Measurements from ENCODE around the gene SAMD15. TPM values are rescaled to one million over a fixed set of nuclear protein-coding genes. Genes with fewer than 3 reads are reported as not detected.
"Not testable (repeated sequence)": the region's sequence is repeated elsewhere in the genome, so short reads cannot be mapped to it uniquely, and the experiment has no call there.

Gene SAMD15
- total RNA-seq, 1 donor from 2014 or later, result 1.8 TPM

DNA sequence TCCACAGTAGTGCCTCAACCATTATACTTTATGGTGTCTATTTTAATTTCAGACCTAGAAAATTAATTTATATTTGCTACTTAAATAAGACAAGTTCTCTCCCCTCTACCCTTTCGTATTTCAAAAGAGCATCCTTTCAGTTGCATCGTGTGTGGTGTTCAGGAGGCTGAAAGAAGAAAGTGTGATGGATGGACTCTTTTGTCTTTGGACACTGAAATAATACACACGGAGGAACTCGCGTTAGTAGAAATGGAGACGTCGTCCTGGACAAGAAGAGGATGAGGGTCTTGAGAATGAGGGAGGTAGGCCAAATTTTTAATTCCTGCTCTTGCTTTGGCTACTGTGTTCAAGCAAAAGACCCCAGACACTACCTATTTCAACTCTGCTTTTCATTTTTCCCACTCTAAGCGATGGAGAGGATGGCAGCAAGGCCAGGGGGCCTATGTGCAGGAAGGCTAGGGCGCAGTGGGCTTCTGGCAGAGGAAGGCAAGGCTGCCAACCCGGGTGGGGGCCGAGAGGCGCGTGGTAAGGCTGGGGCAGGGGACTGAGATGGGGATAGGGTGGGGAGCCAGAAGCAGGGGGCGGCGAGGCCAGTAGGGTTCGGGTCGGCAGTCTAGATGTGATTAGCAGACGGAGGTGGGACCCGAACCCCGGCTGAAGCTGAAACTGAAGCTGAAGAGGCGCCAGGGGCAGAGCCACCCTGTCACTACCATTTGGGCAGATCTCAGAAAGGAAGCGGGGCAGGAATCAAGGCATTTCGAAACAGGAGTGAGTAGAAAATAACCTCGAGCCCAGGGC is 1.0 kb upstream of the SAMD15 start:
- no peak for DNase-seq (ENCODE audit: low read depth, low spot score)

DNA sequence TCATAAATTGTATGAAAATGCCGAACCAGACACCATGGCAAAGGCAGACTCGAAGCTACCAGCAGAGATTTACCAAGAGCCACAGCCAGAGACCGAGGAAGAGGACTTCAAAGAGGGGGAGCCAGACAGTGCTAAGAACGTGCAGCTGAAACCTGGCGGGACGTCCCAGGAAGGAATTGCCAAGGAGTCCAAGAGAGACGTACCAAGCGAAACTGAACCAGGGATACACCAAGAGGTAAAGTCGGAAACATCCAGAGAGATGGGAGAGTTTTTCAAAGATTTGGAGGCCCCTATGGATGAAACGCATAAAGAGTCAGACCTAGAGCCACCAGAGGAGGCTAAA is 294 bp downstream of the SAMD15 start:
- no peak for DNase-seq (ENCODE audit: low read depth, low spot score)

DNA sequence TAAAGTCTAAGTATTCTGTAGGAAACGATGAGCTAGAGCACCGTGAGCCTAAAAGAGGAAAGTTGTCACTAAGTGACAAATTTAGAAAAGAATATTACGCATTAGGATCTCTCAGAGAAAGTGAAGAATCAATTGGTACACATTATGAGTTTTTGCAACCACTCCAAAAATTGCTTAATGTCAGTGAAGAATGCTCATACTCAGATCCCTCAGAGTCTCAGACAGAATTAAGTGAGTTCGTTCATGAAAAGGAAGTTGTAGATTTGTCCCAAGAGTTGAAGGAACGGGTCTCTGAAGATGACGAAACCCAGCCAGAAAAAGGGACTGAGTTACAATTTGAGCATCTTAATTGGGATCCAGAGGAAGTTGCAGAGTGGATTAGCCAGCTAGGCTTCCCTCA is 1.5 kb downstream of the SAMD15 start:
- DNase-seq (ENCODE audit: low read depth, low spot score), result no peak

- DNase-seq (ENCODE audit: low read depth, low spot score), result no peak
Measured at GRCh38 chr14:77390188-77390587, 13.0 kb downstream of the SAMD15 start.

- no peak for DNase-seq (ENCODE audit: low read depth, low spot score)
Measured at GRCh38 chr14:77400216-77400615, 23.0 kb downstream of the SAMD15 start.

DNA sequence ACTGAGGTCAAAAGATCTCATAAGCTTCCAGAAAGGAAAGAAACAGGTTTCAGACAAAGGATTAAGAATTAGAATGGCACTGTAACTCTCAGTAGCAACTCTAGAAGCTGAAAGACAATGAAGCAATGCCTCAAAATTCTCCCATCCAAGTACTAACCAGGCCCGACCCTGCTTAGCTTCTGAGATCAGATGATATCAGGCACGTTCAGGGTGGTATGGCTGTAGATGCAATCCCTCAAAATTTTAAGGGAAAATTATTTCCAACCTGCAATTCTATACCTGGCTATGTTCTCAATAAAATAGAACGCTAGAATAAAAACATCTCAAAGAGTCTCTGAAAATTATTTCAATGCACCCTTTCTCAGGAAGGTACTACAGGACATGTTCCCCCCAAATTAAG is 26.6 kb downstream of the SAMD15 start:
- DNase-seq (ENCODE audit: low read depth, low spot score), result no peak

DNA sequence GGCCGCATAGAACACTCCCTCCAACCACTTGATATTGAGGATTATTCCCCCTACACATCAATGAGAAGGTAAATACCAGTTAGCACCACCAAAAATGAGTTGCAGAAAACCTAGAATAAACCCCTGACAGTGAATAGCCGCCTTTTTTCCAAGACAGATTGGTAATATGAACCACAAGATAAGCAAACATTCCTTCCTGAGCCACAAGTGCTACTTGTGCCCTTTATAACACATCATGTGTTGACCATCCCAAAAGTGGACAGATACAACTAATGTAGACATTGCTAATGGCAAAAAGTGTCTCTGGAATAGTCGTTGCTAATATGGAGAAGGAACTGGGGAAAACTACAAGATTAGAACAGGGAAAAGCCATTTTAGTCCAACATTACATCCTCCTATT is 28.9 kb downstream of the SAMD15 start:
- no peak for DNase-seq (ENCODE audit: low read depth, low spot score)

GRCh38 chr14:77406718-77407117 is 29.5 kb downstream of the SAMD15 start:
- DNase-seq (ENCODE audit: low read depth, low spot score), result no peak

DNA sequence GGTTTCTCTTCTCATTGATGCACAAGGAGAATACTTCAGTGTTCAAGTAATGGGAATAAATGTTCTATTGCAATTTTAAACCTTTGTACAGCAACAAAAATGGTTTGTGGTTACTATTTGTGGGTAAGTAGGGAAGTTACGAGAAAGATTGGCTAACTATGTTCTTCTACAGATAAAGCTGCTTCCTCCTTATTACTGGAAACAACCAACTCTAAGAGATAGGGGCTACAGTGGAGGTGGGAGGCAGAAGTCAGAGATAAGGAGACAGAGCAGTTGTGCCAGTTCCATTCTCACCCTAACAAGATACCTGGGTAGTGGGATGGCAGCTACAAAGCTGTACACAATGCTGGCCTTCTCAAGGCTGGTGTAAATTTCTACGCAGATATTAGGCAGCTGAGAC is 30.0 kb downstream of the SAMD15 start:
- no peak for DNase-seq (ENCODE audit: low read depth, low spot score)

GRCh38 chr14:77409131-77409533 is 32.0 kb downstream of the SAMD15 start:
- no peak for DNase-seq (ENCODE audit: low read depth, low spot score)

- DNase-seq (ENCODE audit: low read depth, low spot score), result not testable (repeated sequence)
Measured at GRCh38 chr14:77415403-77416030, 38.3 kb downstream of the SAMD15 start.

DNA sequence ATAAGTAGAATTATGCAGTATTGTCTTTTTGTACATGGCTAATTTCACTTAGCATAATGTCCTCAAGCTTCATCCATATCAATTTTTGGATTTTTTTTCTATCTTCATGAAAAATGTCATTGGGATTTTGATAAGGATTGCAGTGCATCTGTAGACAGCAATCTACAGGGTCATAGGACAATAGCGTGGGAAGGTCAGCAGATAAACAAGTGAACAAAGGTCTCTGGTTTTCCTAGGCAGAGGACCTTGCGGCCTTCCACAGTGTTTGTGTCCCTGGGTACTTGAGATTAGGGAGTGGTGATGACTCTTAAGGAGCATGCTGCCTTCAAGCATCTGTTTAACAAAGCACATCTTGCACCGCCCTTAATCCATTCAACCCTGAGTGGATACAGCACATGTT is 38.9 kb downstream of the SAMD15 start:
- DNase-seq (ENCODE audit: low read depth, low spot score), result not testable (repeated sequence)

- no peak for DNase-seq (ENCODE audit: low read depth, low spot score)
Measured at GRCh38 chr14:77416836-77417235, 39.7 kb downstream of the SAMD15 start.

DNA sequence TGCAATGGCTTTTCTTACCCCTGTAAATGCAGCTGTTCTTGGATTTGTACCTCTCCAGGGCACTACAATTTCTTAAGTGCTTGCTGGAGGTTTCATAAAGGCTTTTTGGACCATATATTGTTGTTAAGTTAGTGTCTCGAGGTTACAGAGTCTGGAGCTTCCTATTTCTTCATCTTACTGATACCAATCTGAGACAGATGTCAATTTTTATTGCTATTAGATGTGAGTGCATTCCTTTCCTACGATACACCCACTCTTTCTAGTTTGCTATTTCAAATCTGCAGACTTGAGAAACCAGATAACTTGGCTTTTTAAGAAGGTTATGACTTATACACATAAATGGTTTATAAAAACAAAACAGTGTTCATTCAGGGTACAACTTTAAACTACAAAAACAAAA is 44.0 kb downstream of the SAMD15 start:
- no peak for DNase-seq (ENCODE audit: low read depth, low spot score)

GRCh38 chr14:77423423-77423822 is 46.2 kb downstream of the SAMD15 start, which contains the start of gene NOXRED1:
TSS of gene NOXRED1 (minus strand) at chr14:77423523. CDS start at chr14:77422889, 634 bp downstream.
- DNase-seq (ENCODE audit: low read depth, low spot score), result no peak

GRCh38 chr14:77424862-77425261 is 47.7 kb downstream of the SAMD15 start:
- no peak for DNase-seq (ENCODE audit: low read depth, low spot score)

- no peak for DNase-seq (ENCODE audit: low read depth, low spot score)
Measured at GRCh38 chr14:77426396-77426795, 49.2 kb downstream of the SAMD15 start.

GRCh38 chr14:77436042-77436441 is 58.9 kb downstream of the SAMD15 start:
- DNase-seq (ENCODE audit: low read depth, low spot score), result no peak

- DNase-seq (ENCODE audit: low read depth, low spot score), result no peak
Measured at GRCh38 chr14:77438596-77438995, 61.4 kb downstream of the SAMD15 start.

DNA sequence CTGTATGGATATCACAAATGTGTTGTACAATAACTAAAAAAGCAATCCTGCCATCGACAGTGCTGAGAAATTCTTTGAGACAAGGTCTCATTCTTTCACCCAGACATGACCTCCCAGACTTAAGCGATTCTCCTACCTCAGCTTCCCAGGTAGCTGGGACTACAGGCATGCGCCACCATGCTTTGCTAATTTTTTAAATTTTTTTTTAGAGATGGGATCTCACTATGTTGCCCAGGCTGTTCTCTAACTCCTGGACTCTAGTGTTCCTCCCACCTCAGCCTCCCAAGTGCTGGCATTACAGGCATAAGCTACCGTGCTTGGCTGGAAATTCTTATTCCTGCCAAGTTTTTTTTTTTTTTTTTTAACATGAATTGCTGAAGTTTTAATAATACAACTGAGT is 62.7 kb downstream of the SAMD15 start:
- DNase-seq (ENCODE audit: low read depth, low spot score), result no peak

Measured in pulmonary artery endothelial cell (primary cell).